Stomach (tissue), 9 donors: ENCODE data around the gene CHN2. TPM values are rescaled to one million over a fixed set of nuclear protein-coding genes. Genes with fewer than 3 reads are reported as not detected.
A peak's percentile ranks its signal among the peaks of the same experiment; 100 is the strongest.

Experiments used
- DNase-seq, 2 donors: peaks; one replicate each; pipeline versions ENCODE4 v3.0.0 to v3.0.0-alpha.2; 2013 to 2019
- H3K27ac ChIP-seq, 5 donors: fragments of 200-600 bp in 4 of 5; sonication (generic) in 4 of 5; one replicate each; pipeline ENCODE4 v1.5.1; 2013 to 2019; ENCODE audit warnings: mild to moderate bottlenecking in 1 of 5, moderate library complexity in 1 of 5
- H3K27me3 ChIP-seq, 3 donors: fragments of 200-600 bp; sonication (generic); one replicate each; pipeline ENCODE4 v1.5.1; 2017 to 2019; ENCODE audit warnings: mixed run types in 1 of 3
- H3K36me3 ChIP-seq, 4 donors: fragments of 200-600 bp; sonication (generic); 1 replicate in 3 of 4; 2 replicates in 1 of 4; pipeline ENCODE4 v1.5.1; 2016 to 2019
- H3K4me1 ChIP-seq, 4 donors: fragments of 200-600 bp; sonication (generic); one replicate each; pipeline ENCODE4 v1.5.1; 2016 to 2019
- H3K4me3 ChIP-seq, 4 donors: fragments of 200-600 bp; sonication (generic) in 3 of 4; one replicate each; pipeline ENCODE4 v1.5.1; 2016 to 2019; ENCODE audit warnings: mild to moderate bottlenecking in 1 of 4
- H3K9me3 ChIP-seq, 4 donors: fragments of 200-600 bp; sonication (generic); one replicate each; pipeline ENCODE4 v1.5.1; 2016 to 2019
- EP300 ChIP-seq: sonication (generic); formaldehyde crosslinking; IDR thresholded peaks from one replicate; pipeline ENCODE4 v1.6.1; 2017; ENCODE audit warnings: antibody characterized with exemption
- POLR2A ChIP-seq, 4 donors: fragments of 450-650 bp; IDR thresholded peaks; one replicate each; pipeline ENCODE4 v1.6.1; 2016; ENCODE audit warnings: antibody characterized with exemption in 4 of 4, control low read depth in 2 of 4, mild to moderate bottlenecking in 1 of 4, moderate library complexity in 1 of 4
- POLR2AphosphoS5 ChIP-seq, 3 donors: sonication (generic); formaldehyde crosslinking; IDR thresholded peaks; one replicate each; pipeline ENCODE4 v1.6.1; 2016; ENCODE audit warnings: antibody characterized with exemption in 3 of 3
- WGBS, 5 donors: extraction: QIAGEN DNeasy Blood & Tissue Kit in 3 of 5; methylation state at CpG; one replicate each; pipeline versions ENCODE4 v1.1.5 to v1.1.7; 2013 to 2018; 5-methylcytosine and 5-hydroxymethylcytosine counted together
- intact Hi-C: fragments of 100-400 bp; cut with DNase I; formaldehyde crosslinking; loops from one replicate; pipeline ENCODE4 v1.15.1; 2023; ENCODE audit warnings: low total_unique reads
- polyA plus RNA-seq, 3 donors: library from polyadenylated mRNA; stranded (reverse); fragments of 200-250 nt; gene quantifications; one replicate each; pipeline ENCODE4 v1.2.3, GENCODE V29; 2013
- total RNA-seq, 5 donors: library from RNA; depleted of rRNA; stranded (reverse); fragments of >200 nt; gene quantifications; one replicate each; pipeline versions ENCODE4 v1.1.0 to v1.2.3, GENCODE V29; 2014 to 2016
- TF ChIP-seq, protein P1 (sequence below), 7 experiments: fragments of 450-650 bp in 4 of 7; fragments of 200-600 bp in 3 of 7; sonication (generic) in 3 of 7; IDR thresholded peaks; one replicate each; pipeline ENCODE4 v1.5.1; 2016 to 2019; ENCODE audit warnings: antibody characterized with exemption in 7 of 7, control low read depth in 2 of 7, mild to moderate bottlenecking in 1 of 7
- donor health status: healthy with polysubstance abuse.
- donor health status: Bipolar disorder and iron deficiency.
- donor health status: healthy.

The CHN2 gene
- total and polyA plus RNA-seq, 8 donors, result 2.4 to 47.8 (median 13.8) TPM

DNA sequence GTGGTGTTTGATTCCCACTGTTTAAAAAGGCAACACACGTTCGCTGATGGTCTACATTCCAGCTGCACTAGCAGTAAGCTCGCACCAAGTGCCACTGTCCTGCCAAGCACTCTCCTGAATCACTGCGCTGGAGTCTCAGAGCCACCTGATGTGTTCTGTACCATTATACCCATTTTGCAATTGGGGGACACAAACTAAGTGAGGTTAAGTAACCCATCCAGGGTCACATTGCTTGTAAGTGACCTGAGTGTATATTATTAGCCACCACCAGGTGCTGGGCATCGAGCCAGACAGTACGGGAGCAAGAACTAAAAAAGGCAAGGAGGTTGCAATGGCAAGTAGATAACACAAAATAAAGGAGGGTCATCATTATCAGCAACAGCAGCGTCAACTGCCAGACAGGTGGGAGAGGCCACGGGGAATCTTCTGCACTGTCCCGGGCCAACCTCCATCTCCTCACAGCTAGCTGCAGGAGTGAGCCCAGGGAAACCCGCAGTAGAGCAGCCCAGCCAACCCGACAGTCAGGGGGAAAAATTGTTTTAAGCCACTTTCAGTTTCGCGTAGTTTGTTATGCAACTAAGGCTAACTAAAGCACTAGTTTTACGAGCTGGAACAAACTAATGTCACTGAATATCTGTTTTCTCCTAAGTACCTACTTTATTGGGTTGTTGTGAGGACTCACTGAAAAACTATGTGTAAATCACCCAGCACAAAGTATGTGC is 47.5 kb upstream of the CHN2 start:
- DNase-seq, result peak; percentile 45 to 50
- no peak for TF ChIP-seq POLR2AphosphoS5 (IDR thresholded peaks at IDR 0.05)
- TF ChIP-seq EP300, result no peak
- TF ChIP-seq POLR2A (IDR thresholded peaks at IDR 0.05), result no peak
- TF ChIP-seq, protein P1, sequence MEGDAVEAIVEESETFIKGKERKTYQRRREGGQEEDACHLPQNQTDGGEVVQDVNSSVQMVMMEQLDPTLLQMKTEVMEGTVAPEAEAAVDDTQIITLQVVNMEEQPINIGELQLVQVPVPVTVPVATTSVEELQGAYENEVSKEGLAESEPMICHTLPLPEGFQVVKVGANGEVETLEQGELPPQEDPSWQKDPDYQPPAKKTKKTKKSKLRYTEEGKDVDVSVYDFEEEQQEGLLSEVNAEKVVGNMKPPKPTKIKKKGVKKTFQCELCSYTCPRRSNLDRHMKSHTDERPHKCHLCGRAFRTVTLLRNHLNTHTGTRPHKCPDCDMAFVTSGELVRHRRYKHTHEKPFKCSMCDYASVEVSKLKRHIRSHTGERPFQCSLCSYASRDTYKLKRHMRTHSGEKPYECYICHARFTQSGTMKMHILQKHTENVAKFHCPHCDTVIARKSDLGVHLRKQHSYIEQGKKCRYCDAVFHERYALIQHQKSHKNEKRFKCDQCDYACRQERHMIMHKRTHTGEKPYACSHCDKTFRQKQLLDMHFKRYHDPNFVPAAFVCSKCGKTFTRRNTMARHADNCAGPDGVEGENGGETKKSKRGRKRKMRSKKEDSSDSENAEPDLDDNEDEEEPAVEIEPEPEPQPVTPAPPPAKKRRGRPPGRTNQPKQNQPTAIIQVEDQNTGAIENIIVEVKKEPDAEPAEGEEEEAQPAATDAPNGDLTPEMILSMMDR (IDR thresholded peaks at IDR 0.05), result no peak
- Histone ChIP-seq H3K4me3 (peak overlapping the region; percentile 35 to 52 (median 47)), H3K4me1 (peaks cover 11 to 20% (median 17%) of the 10 kb centered on the region in 4 donors), H3K9me3 (no peaks in the 10 kb centered on the region), H3K27me3 (peaks cover 0 to 40% (median 12%) of the 10 kb centered on the region in 3 donors), H3K27ac (peak overlapping the region in 2 of 5 donors; percentile 40 to 41), H3K36me3 (no peaks in the 10 kb centered on the region)
- 38 to 54% (median 46%) methylated on average over 14 of the region's 14 CpGs for WGBS, 5 donors
- intact Hi-C loops, result no loop called here

DNA sequence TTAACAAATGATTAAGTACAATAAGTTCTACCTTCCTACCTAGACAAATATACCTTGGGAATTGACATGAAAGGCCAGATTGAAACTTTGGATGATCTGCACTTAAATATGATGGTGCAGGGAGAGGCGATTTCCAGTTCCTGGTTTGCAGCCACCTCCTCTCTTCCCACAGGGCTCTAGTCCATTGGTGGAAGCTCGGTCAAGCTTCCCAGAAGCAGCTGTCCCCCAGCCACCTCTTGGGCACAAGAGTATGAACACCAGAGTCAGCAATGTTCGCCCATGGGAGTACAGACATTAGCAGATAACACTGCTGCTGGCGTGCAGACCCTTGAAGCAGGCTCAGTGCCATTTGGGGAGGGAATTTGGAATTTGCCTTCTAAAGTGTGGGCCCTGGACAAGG is 46.8 kb upstream of the CHN2 start:
- no peak for DNase-seq
- H3K36me3 ChIP-seq, result no peaks in the 10 kb centered on the region
- peaks cover 11 to 19% (median 17%) of the 10 kb centered on the region in 4 donors for H3K4me1 ChIP-seq
- WGBS, 5 donors, result 81 to 92% (median 88%) methylated on average over 4 of the region's 4 CpGs
- H3K4me3 ChIP-seq, result no peak overlapping the region
- H3K9me3 ChIP-seq, result no peaks in the 10 kb centered on the region
- H3K27me3 ChIP-seq, result peaks cover 0 to 40% (median 12%) of the 10 kb centered on the region in 3 donors
- TF ChIP-seq EP300, result no peak
- TF ChIP-seq POLR2AphosphoS5 (IDR thresholded peaks at IDR 0.05), result no peak
- TF ChIP-seq POLR2A (IDR thresholded peaks at IDR 0.05), result no peak
- TF ChIP-seq, protein P1 (IDR thresholded peaks at IDR 0.05), result no peak
- intact Hi-C loops, result no loop called here
- H3K27ac ChIP-seq, result no peak overlapping the region

DNA sequence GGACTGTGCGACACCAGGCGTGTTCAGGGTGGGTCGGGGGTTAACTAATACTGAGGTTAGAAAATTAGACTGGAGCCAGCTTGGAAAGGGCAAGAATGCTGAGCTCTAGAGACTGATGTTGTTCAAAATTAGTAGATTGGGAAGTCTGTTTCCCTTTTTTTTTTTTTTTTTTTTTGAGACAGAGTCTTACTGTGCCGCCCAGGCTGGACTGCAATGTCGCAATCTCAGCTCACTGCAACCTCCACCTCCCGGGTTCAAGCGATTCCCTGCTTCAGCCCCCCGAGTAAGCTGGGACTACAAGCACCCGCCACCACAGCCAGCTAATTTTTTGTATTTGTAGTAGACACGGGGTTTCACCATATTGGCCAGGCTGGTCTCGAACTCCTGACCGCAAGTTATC is 45.5 kb upstream of the CHN2 start:
- no peak overlapping the region for H3K27ac ChIP-seq
- no peaks in the 10 kb centered on the region for H3K36me3 ChIP-seq
- WGBS, 5 donors, result 88 to 97% (median 93%) methylated on average over 12 of the region's 12 CpGs
- TF ChIP-seq, protein P1 (IDR thresholded peaks at IDR 0.05), result no peak
- TF ChIP-seq EP300, result no peak
- no peak for TF ChIP-seq POLR2AphosphoS5 (IDR thresholded peaks at IDR 0.05)
- no peak for TF ChIP-seq POLR2A (IDR thresholded peaks at IDR 0.05)
- no peaks in the 10 kb centered on the region for H3K9me3 ChIP-seq
- intact Hi-C loops, result no loop called here
- H3K27me3 ChIP-seq, result peaks cover 0 to 38% (median 12%) of the 10 kb centered on the region in 3 donors
- no peak overlapping the region for H3K4me3 ChIP-seq
- DNase-seq, result no peak
- peaks cover 11 to 19% (median 17%) of the 10 kb centered on the region in 4 donors for H3K4me1 ChIP-seq

DNA sequence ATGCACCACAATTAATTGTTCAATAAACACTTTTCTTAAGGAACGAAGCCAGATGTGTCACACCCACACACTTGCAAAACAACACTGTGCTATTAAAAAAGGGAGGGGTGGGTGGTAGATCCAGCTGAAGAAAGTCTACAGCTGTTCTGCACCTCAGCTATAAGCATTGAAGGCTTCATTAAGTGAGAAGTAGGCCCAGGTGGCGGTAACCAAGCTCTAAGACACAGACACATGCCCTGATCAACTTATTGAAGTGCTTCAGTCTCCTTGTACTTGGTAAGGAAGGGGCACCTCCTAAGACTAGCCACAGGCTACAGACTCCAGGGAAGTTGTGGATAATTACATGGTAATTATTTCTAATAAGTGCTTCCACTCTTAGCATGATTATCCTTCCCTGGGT is 43.7 kb upstream of the CHN2 start:
- intact Hi-C loops, result no loop called here
- no peak overlapping the region for H3K4me3 ChIP-seq
- peaks cover 11 to 15% (median 14%) of the 10 kb centered on the region in 4 donors for H3K4me1 ChIP-seq
- WGBS, 5 donors, result 79 to 90% (median 86%) methylated on average over 2 of the region's 2 CpGs
- H3K27me3 ChIP-seq, result peaks cover 0 to 25% (median 8%) of the 10 kb centered on the region in 3 donors
- no peaks in the 10 kb centered on the region for H3K9me3 ChIP-seq
- DNase-seq, result no peak
- H3K36me3 ChIP-seq, result no peaks in the 10 kb centered on the region
- H3K27ac ChIP-seq, result no peak overlapping the region
- TF ChIP-seq POLR2AphosphoS5 (IDR thresholded peaks at IDR 0.05) (no peak), POLR2A (IDR thresholded peaks at IDR 0.05) (no peak), EP300 (no peak)
- TF ChIP-seq, protein P1 (IDR thresholded peaks at IDR 0.05), result no peak
